ENCODE results near the gene DLD.
"Not testable (repeated sequence)": the region's sequence is repeated elsewhere in the genome, so short reads cannot be mapped to it uniquely, and the experiment has no call there.

The DLD gene

DNA sequence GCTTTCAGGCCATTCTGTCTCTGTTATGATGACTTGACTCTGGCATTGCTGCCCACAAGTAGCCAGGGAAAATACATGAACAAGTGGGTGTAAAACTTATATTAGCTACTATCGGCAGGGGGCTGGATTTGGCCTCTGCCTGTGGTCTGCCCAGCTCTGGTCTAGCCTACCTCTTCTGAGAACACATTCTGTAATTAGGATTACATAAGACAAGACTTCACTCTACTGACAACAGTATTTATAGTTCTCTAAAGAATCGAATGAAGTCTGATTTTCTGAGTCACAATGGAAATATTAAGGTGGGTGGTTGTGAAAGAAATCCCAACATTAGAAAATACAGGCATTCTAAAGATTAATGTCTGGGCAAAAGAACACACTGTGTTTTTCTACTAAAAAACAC is 55.5 kb downstream of the DLD start:
- DNase-seq: no peak

DNA sequence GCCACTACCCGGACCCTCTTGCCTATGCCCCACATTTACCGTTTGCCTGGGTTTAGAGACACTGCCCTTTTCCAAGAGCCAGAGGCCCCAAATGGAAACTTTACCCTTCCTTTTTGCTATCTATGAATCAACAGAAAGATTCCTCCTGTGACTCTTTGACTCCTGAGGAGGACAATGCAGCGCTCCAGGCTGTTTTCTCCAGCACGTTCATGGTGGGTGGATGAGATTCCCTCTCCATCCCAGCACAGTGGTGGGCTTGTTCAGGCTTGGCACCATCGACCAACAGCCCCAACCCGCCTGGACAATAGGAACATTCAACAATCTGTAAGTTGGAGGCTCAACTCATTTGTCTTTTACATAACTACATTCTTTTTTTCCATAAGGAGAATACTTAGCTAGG is 55.9 kb downstream of the DLD start:
- DNase-seq: no peak

DNA sequence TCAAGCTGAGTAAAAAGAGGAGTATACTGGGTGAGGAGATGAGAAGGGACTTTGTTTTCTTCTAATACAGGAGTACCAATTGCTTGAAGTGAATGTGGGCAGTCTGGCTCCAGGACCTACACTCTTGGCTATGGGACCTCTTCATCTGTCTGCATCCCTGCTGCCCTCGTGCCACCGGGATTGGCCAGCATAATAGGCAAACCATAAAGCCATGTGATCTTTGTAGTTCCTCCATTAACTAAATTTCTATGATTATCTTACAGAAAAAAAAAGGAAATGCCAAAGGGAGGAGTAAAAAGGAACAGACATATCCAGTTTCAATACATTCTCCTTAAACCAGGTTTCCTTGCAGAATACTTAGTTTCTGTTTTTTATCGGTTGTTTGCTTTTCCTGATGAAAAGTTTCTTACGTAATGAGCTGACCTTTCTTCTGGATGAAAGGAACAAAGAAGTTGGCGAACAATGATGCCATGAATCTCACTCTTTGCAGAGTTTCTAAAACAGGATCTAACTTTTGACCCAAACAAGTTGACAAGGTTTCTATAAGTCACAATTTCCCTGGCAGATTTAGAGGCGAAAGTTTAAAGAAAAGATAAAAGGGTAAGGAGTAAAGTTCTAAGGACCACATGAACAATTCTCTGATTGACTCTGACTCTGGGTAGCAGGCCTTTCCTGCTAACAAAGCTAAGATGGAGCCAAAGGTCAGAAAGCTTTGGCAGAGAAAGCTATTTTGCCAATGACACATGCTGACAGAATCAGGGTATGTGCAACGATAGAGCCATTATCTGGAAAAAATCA is 57.9 kb downstream of the DLD start:
- DNase-seq: no peak

DNA sequence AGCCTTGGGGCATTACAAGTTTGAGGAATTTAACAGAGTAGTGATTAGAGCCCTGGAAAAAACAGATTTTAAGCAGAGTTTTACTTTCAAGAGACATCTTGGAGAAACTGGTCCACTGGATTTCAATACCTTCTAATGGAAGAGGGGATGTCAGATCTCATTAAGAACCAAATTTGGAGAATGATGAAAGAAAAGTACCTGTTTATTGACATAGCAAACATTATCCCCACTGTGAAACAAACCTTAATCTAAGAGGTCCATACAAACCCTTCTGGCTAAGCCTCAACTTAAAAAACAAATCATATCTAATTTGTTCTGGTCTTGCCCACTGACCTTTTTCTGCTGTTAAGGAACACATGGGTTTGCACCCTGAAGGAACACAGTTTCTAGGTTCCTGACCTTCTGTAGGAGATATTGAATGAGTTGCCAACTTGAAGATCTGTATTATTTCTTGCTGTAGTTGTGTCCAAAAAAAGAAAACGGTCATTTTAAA is 58.5 kb downstream of the DLD start:
- no peak for DNase-seq

DNA sequence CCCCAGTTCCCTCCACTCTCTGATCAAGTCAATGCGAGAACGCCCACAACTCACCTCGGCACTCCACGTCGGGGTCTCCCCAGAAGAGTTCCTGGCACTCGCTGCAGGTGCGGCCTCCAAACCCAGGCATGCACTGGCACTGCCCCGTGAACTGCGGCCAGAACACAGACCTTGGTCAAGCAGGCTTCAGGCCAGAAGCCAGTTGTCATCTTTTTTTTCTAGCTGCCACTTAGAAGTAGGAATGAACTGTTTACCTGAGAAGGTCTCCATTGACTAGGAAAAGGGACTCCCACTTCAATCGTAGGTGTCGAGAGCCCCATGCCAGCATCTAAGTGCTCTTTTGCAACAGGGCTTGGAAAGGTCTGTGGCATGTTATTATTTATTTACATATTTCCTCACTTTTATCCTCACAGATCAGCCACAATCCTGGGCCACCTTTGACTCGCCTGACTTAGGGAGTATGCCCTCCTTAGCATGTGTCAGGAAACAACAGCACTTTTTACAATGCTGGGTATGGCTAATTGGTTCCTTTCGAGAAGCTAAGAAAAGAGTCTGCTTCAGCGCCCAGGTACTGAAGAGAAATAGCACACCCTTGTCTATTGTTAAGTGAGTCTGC is 60.3 kb downstream of the DLD start:
- DNase-seq: no peak

DNA sequence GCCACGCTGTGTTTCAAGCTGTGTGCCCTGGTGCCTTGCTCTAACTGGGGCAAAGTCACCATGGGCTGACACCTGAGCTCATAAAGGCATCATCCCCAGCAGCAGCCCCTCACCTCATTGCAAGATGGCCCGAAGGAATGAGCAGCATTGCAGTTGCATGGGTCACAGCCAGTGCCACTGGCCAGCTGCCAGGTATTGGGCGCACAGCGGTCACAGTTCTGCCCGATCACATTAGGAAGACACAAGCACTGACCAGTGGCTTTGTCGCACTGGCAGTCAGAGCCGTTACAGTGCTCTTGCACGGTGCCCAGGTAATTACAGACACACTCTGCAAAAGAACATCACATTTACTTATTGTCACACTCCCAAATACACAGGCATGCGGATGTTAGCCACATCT is 60.9 kb downstream of the DLD start:
- DNase-seq: no peak

DNA sequence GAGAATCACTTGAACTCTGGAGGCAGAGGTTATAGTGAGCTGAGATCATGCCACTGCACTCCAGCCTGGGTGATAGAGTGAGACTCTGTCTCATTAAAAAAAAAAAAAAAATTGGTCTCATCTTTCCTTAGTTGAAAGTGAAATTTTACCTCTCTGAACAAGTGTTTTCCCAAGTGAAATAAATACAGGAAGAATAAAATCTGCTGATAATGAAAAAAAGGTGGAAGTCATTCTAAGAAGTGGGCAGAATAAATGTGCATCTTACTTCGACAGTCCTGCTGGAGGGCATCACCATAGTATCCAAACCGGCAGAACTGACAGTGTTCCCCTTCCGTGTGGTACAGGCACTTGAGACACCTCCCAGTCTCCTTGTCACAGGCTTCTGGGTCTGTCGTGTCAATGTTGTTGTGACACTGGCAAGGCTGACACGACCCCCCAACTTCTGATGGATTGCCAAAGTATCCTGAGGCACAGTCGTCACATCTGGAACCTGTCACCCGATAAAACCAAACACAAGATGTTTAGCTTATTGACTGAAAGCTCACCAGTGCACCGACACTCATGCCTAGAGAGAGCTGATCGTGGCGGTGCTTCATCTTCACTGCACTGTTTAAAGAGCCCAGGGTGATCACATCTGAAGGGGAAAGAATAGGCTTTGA is 62.4 kb downstream of the DLD start:
- no peak for DNase-seq

DNA sequence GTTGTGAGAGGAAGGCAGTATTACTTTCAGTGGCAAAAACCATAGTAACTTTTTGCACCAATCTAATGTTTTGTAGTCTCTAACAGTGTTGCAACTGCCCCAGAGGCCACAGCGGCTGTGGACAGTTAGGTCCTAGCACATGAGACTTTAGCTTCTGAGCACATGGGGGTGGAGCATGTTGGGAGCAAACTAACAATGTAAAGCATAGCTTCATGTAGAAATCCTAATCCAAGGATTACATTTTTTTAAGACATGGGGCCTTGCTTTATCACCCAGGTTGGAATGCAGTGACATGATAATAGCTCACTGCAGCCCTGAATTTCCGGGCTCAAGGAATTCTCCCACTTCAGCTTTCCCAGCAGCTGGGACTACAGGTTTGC is 62.9 kb downstream of the DLD start:
- no peak for DNase-seq

DNA sequence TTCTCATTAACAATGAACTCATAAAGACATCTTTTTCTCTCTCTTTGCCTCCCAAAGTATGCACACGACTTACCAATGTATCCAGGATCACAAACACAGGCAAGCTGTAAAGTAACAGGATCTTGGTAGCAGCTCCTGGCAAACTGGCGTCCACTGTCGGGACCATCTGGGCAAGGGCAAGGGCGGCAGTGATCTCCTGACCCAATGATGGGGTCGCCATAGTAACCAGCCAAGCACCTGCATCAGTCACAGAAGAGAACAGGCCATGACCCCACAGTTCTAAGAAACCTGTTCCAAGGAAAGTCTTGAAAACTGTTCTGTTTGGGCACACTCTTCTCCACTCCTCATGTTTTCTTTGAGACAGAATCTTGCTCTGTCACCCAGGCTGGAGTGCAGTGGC is 64.4 kb downstream of the DLD start:
- no peak for DNase-seq

DNA sequence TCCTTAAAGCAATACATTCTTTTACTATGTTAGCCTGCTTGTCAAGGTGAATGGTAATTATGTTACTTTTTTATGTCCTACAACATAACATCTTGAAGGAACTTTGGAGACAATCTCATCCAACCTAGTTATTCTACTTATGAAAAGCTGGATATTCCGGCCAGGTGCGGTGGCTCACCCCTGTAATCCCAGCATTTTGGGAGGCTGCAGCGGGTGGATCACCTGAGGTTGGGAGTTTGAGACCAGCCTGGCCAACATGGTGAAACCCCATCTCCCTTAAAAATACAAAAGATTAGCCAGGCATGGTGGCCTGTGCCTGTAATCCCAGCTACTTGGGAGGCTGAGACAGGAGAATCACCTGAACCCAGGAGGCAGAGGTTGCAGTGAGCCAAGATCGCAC is 66.0 kb downstream of the DLD start:
- DNase-seq: not testable (repeated sequence)

DNA sequence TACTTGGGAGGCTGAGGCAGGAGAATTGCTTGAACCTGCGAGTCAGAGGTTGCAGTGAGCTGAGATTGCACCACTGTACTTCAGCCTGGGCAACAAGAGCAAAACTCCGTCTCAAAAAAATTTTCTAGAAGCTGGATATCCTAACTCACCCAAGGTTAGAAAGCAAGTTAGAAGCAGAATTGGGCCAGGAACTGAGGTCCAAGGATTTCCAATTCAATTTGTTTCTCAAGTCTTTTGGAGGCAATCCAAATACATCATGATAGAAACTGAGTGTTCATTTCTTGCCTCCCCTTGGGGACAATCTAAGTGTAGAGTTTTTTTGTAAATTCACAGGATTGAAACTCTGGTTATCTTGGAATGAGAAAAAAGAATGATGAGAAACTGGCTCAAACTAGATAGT is 66.5 kb downstream of the DLD start:
- no peak for DNase-seq

DNA sequence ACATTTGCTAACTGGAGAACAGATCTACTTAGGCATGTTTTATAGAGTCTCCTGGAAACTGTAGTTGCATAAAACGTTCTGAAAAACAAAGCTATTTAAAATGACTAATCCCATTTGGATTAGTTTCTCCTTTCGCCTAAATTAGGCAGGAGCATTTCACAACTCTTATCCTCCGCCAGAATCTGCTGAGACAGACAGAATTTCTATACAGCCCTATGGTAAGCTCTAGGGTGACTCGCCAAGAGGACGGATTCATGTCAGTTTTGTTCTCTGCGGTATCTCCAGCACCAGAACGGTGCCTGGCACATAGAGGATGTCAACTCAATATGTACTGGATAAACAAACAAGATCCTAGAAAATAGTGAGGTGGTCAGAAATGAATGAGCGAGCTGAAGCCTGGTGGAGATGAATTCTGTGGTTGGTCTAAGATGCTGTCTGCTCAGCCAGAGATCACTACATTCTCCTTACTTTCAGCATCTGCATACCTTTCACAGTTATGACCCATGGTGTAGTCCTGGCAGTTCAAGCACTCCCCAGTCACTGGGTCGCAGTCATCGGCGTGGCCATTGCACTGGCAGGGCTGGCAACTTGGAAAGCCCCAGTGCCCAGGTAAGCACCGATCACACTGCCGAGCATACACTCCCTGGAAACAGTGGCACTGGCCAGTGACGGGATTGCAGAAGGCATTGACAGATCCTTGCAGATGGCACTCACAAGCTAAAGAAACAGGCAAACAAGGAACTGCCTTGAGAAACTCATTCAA is 68.0 kb downstream of the DLD start:
- DNase-seq: no peak

DNA sequence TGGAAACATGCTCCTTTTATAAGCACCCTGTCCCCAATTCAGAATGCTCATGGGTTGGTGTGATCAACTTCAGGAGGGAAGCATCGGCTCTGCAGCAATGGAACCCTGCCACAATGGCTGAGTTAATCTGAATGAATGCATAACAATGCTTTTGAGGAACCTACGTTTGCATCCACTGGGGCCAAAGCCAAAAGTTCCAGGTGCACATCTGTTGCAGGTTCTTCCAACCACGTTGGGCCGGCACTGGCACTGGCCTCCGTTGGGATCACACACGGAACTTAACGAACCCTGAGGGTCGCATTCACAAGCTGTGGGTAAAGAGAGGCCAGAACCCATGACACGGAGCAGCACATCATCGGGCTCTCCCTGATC is 68.5 kb downstream of the DLD start:
- no peak for DNase-seq

DNA sequence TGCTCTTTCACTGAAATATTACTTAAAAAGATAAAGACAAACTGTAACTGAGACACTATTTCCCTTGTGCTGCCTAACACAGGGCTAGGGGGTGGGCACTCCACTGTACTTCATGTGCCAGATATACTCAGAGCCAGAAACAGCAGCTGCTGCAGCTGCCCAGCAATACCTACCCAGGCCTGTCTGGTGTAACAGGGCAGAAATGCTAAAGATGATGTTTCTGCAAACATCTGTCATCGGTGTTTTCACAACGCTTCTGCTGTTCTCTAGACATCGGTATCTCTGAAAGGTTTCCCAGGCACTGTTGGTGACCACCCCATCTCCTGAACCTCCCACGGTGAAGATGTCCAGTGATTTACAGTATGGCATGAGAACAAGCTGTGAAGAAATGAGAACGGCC is 69.3 kb downstream of the DLD start:
- DNase-seq: no peak

DNA sequence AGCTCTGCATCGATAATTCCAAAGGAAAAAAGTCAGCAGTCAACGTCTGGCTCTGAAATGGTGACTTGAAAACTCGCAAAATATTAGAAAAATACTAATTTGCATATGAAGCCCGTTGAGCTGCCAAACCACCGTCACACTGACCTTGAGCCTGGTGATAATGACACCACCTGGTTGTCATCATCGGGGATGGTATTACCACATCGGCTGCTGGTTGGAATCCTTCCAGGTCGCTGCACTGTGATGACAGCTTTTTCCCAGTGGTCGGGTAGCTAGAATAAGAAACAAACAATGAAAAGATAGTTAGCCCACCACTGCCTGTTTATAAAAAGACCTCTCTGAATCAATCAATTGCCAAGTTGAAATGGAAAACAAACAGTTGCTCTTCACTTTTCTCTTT is 70.4 kb downstream of the DLD start:
- no peak for DNase-seq

DNA sequence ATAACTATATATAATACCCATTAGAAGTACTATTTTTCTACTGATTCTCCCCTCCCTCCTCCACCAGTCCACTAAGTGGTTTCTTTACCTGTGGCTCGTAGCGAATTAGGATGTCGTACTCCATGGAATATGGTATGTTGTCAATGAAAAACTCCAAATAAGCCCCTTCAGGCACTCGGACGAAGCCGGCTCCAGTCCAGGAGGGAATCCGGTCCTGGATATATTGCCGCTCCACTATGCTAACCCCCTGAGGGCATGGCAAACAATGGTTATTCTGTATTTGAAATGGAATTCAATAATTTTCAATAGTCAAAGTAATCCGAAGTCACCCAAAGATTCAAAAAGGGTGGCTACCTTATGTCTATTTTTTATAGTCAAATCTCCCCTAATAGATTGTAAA is 71.8 kb downstream of the DLD start:
- DNase-seq: no peak

DNA sequence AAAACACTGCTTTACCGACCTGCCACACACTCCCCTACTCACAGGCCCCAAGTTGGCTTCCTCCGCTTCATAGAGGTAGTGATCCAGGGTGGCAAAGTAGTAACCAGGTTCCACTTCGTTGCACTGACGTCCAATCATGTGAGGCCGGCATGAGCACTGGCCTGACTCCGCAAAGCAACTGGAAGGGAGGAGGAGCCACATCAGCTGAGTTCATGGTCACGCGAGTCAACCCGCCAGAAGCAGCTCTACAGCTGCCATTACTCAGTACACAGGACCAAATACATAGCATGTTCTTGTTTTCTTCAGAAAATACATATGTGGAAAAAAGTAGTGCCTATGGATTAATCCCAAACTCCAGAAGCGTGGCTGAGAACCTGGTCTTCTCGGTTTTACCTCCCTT is 73.5 kb downstream of the DLD start:
- no peak for DNase-seq

DNA sequence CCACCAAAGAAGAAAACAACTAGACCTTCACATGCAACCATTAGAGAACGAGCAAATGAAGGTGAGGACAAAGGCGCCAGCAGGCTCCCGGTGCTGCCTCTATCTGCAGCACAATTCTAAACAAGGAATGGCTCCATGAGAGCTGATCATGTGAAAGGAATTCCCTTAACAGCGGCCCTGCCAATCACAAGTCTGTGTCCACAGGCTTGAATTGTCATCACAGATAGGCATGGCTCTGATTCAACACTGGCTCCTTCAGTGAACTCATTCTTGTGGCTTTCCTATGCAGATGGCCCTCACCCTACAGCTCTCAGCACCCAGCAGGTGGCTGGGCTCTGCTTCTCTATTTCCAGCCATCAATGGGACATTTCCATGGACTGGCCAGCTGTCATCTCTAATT is 75.7 kb downstream of the DLD start:
- no peak for DNase-seq

DNA sequence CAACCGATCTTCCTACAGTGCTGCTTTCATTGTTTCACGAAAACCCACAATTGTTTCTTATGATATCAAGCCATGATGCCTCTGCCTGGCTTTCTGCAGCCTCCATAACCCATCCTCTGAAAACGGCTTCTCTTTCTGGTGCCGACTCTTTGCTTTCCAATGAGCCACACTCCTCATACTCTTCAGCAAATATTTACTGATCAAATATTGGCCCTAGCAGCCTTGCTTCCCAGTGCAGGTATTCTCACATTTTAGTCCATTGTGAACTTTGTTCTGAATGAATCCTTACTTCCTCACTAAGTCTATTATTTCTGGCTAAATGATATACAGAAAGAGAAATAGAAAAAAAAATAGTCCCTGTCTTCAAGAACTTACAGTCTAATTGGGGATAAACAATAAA is 76.4 kb downstream of the DLD start:
- DNase-seq: no peak

DNA sequence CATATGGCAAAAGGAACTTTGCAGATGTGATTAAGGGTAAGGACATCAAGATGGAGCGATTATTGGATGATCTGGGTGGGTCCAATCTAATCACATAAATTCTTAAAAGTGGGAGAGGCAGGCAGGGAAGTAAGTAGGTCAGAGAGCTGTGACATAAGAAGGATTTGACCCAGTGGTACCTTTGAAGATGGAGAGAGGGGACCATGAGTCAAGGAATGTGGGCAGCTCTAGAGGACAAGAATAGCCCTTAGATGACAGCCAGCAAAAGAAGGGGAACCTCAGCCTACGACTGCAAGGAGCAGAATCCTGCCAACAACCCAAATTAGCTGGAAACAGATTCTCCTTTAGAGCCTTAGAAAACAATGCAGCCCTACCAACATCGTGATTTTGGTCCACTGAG is 77.5 kb downstream of the DLD start:
- DNase-seq: no peak

DNA sequence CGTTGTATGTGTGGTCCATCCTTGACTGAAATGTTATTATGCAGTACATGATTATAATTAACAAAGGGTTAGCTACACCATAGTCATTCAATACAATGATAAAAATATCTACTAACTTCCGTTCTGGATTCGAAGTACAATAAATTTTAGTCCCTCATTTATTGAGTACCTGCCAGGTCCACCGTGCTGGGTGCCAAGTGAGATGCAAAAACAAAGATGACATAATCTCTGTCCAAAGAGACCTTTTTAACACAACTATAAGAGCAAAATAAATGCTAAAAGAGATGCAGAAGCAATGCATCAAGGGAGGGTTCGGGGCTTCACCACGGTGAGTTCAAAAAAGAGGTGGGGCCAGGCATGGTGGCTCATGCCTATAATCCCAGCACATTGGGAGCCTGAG is 78.9 kb downstream of the DLD start:
- DNase-seq: no peak

All from NCI-H187 treated with DMSO at 0.1 percent for 48 hours (cell line).